Ishikawa (cell line): ENCODE measurements around the gene SHFL.

Experiments
- CREB1 ChIP-seq: IDR thresholded peaks from 2 replicates; pipeline ENCODE4 v1.6.1; 2012; ENCODE audit warnings: low read depth
- EP300 ChIP-seq: IDR thresholded peaks from 2 replicates; pipeline ENCODE4 v1.6.1; 2012; ENCODE audit warnings: borderline replicate concordance
- NFIC ChIP-seq: IDR thresholded peaks from 2 replicates; pipeline ENCODE4 v1.6.1; 2012
- RAD21 ChIP-seq: IDR thresholded peaks from 2 replicates; pipeline ENCODE4 v1.6.1; 2012; ENCODE audit warnings: low read depth
- REST ChIP-seq: IDR thresholded peaks from 2 replicates; pipeline ENCODE4 v1.6.1; 2012; ENCODE audit warnings: low read depth, mild to moderate bottlenecking
- TAF1 ChIP-seq: IDR thresholded peaks from 2 replicates; pipeline ENCODE4 v1.6.1; 2012; ENCODE audit warnings: low read depth, mild to moderate bottlenecking
- TCF12 ChIP-seq: IDR thresholded peaks from 2 replicates; pipeline ENCODE4 v1.6.1; 2012; ENCODE audit warnings: low read depth

- TF ChIP-seq TAF1, result no peak
- TF ChIP-seq EP300, result no peak
- no peak for TF ChIP-seq TCF12
- no peak for TF ChIP-seq RAD21
- TF ChIP-seq NFIC, result no peak
- TF ChIP-seq REST, result no peak
- TF ChIP-seq CREB1, result no peak
These were observed 2.2 kb upstream of the SHFL start for GRCh38 chr19:10083911-10084310.
